Measurements from ENCODE around the gene CEP164. TPM values are rescaled to one million over a fixed set of nuclear protein-coding genes. Genes with fewer than 3 reads are reported as not detected.

Gene CEP164
- total and polyA plus RNA-seq, 2 of the 4 experiments (the other 2 are of a cell fraction): 23.3 to 26.9 TPM

- H3K79me1 ChIP-seq (ENCODE audit: low read depth in 1 of 2, low read length in 2 of 2): no peaks in the 10 kb centered on the region
- no CpG with 5 or more reads among the region's 13 CpGs for whole genome bisulfite sequencing, 2 experiments (ENCODE audit: extremely low coverage in 2 of 2, insufficient read length in 1 of 2)
- no peak overlapping the region for H3K9ac ChIP-seq (ENCODE audit: low read depth, low read length)
- no peaks in the 10 kb centered on the region for H3K9me3 ChIP-seq (ENCODE audit: control insufficient read depth, insufficient read depth, low read length)
- DNase-seq (no peak), ATAC-seq (ENCODE audit: low read depth) (no peak)
- H3K14ac ChIP-seq (replicated peaks; ENCODE audit: low read depth, low read length): no peak overlapping the region
- no peak overlapping the region for H3K4me2 ChIP-seq (ENCODE audit: low read depth, low read length)
- H3K9me1 ChIP-seq (ENCODE audit: insufficient read depth, low read length): no peaks in the 10 kb centered on the region
- intact Hi-C loops (cut with micrococcal nuclease) (loop anchor here (1.0 to 2.0 kb wide), 3 partner anchors 196 to 521 kb away; no protein-coding TSS in a partner anchor), in situ Hi-C loops (cut with MboI; ENCODE audit: low sequenced_read_pairs) (no loop called here), dilution Hi-C loops (cut with HindIII; ENCODE audit: low sequenced_read_pairs, unreplicated experiment) (no loop called here)
- no peak overlapping the region for H3K56ac ChIP-seq (ENCODE audit: extremely low read depth, insufficient read depth, low read length)
- H4K91ac ChIP-seq (ENCODE audit: insufficient read depth, low read depth, low read length): no peak overlapping the region
- no peak overlapping the region for H3K18ac ChIP-seq (ENCODE audit: low read depth, low read length)
- POLR2A ChIA-PET (ENCODE audit: unreplicated experiment): no interaction called here
- peaks cover 31% of the 10 kb centered on the region for H3K27me3 ChIP-seq (ENCODE audit: control insufficient read depth, insufficient read depth, low read length)
- H4K5ac ChIP-seq (ENCODE audit: low read depth, low read length): no peak overlapping the region
- no peak overlapping the region for H3K23ac ChIP-seq (ENCODE audit: low read depth, low read length)
- no peak overlapping the region for H2BK120ac ChIP-seq (ENCODE audit: low read depth, low read length)
- peak overlapping the region; percentile 73 for H2AK9ac ChIP-seq (replicated peaks; ENCODE audit: low read depth, low read length, poor library complexity)
- H2BK20ac ChIP-seq (ENCODE audit: low read depth, low read length): no peak overlapping the region
- no peak overlapping the region for H3K4ac ChIP-seq (ENCODE audit: low read depth, low read length)
- H3K36me3 ChIP-seq (ENCODE audit: control insufficient read depth, insufficient read depth, low read length): no peaks in the 10 kb centered on the region
- no peak overlapping the region for H3K4me3 ChIP-seq (ENCODE audit: insufficient read depth, low read depth, low read length)
- no TSS peak for BruUV-seq (replicated peaks)
- H2BK15ac ChIP-seq (ENCODE audit: low read depth, low read length): no peak overlapping the region
- H4K20me1 ChIP-seq (ENCODE audit: insufficient read depth, low read length): no peaks in the 10 kb centered on the region
- peak overlapping the region; percentile 77 for H2AFZ ChIP-seq (replicated peaks; ENCODE audit: low read length, poor library complexity)
- TF ChIP-seq POLR2A (IDR thresholded peaks at IDR 0.05; ENCODE audit: low read depth, low read length) (no peak), RAD21 (IDR thresholded peaks at IDR 0.05; ENCODE audit: low read length) (no peak), USF2 (IDR thresholded peaks at IDR 0.05; ENCODE audit: low read depth, low read length) (no peak), MAFK (IDR thresholded peaks at IDR 0.05; ENCODE audit: low read depth, low read length) (no peak), CHD1 (IDR thresholded peaks at IDR 0.05; ENCODE audit: low read depth, low read length) (no peak), BHLHE40 (IDR thresholded peaks at IDR 0.05; ENCODE audit: low read depth, low read length) (no peak)
- no peak overlapping the region for H3K27ac ChIP-seq (ENCODE audit: insufficient read depth, low read length)
- CTCF ChIA-PET: interaction anchor here (0.7 to 2.7 kb wide), 21 partner anchors 9 to 521 kb away, joined by 3 to 17 read pairs (median 4); no protein-coding TSS in a partner anchor
- no peak overlapping the region for H2BK5ac ChIP-seq (ENCODE audit: low read depth, low read length, poor library complexity, severe bottlenecking)
- H4K8ac ChIP-seq (ENCODE audit: low read depth in 2 of 2, low read length in 2 of 2): no peak overlapping the region
- no peaks in the 10 kb centered on the region for H3K4me1 ChIP-seq (ENCODE audit: control insufficient read depth, insufficient read depth, low read length)
- no peak overlapping the region for H2AK5ac ChIP-seq (ENCODE audit: low read depth, low read length)
These were observed 98.1 kb downstream of the CEP164 start for GRCh38 chr11:117425679-117426296.

Measured in IMR-90 (cell line).